NCI-H748 (cell line): Measurements from ENCODE around the gene CSAD.
A peak's percentile ranks its signal among the peaks of the same experiment; 100 is the strongest.

Experiments used
- DNase-seq: peaks from one replicate; lab custom pipeline; 2025; ENCODE audit not compliant: unreplicated experiment; lab: John Stamatoyannopoulos, UW

The CSAD gene

DNA sequence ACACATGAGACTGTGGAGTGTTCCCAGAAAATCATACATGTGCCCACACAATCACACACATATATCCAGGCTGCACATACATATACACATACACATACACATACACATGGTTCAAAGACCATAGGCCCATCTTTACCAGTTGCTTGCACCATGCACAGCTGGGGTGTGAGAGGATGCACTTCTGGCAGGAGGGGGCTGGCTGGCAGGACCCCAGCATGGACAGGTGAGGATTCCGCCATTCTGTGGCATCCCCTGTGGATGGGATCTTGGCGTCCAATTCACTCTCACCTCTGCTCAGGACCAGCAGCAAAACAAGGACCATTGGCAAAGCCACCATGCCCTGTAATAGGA lies 19.4 kb upstream of the CSAD start:
- DNase-seq: no peak

DNA sequence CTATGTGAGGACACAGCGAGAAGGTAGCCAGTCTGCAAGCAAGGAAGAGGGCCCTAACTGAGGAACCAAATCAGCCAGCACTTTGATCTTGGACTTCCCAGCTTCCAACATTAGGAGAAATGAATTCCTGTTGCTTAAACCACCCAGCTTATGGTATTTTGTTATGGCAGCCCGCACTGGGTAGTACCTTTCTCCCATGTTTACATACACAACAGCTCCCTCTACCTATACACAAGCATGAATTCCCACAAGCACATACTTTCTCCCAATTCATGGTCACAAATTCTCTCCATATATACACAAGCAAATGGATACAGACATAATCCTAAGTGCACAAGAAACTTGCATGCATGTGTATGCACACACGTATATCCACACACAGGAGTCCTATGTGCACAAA lies 19.0 kb upstream of the CSAD start:
- DNase-seq: no peak

DNA sequence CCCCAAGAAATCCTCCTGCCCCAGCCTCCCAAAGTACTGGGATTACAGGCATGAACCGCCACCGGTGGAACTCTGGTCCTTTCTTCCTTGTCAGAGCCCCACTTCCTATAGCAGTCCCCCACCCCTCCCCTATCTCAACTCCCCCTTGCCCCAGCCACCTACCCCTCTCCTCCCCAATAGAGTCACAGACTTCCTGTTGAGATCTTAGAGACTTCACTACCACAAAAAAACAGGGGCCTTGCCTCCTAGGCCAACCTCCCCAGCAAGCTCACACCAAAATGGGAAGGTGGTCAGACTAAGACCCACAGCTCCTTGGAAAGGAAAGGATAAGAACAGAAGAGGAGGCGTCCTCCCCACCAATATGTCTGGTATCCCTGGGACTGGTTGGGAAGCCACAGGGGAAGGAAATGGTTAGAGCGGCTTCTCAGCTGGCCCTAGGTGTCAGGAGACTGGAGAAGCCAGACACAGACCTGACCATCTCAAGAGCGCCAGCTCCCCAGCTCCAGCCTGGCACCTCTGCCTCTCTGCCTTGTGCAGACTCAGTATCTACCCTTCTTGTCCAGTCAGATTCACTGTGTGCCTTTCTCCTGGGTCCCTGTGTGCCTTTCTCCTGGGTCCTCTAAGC lies 17.9 kb upstream of the CSAD start:
- no peak for DNase-seq

DNA sequence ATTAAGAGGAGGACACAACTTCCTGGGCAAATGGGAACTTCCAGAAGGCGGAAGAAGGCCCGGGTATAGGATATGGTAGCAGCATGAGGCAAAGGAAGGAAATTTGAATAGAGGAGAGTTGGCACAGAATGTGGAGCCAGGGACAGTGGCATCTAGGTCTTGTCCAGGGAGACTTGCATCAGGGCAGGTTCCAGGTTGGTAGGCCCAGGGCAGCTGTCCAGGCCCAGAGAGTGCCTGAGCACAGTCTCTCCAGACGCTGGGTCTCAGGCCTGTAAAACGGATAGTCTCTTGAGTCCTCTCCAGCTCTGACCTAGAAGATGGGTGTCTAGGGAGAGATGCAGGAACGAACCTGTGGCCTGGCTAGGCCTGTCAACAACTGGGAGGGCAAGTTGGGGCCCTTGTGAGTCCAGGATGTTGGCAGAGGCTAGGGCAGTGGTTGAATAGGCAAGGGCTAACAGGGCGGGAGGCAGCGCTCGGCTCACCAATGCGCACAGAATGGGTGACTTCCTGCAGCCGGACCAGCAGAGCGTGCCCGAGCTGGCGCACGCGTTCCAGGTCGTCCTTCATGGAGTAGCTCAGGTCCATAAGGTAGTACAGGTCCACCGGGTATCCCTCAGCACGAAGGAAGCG lies 16.4 kb upstream of the CSAD start:
- no peak for DNase-seq

DNA sequence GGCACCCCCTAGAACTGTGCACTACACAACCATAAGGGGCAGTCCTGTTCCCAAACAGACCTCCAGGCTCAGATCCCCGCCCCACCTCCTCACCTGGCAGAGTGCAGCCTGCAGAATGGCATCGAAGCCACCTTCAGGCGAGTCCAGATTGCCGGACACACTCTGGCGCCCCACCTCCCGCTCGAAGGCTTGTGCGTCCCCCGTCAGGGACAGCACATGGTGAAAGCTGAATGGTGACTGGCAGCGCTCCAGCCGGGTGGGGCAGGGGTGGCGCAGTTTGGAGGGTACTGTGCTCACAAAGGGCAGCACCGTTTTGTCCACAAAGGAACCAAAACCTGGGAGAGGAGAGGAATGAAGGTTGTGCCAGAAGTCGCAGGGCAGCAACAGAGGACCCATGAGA lies 15.8 kb upstream of the CSAD start:
- DNase-seq: peak; percentile 29

DNA sequence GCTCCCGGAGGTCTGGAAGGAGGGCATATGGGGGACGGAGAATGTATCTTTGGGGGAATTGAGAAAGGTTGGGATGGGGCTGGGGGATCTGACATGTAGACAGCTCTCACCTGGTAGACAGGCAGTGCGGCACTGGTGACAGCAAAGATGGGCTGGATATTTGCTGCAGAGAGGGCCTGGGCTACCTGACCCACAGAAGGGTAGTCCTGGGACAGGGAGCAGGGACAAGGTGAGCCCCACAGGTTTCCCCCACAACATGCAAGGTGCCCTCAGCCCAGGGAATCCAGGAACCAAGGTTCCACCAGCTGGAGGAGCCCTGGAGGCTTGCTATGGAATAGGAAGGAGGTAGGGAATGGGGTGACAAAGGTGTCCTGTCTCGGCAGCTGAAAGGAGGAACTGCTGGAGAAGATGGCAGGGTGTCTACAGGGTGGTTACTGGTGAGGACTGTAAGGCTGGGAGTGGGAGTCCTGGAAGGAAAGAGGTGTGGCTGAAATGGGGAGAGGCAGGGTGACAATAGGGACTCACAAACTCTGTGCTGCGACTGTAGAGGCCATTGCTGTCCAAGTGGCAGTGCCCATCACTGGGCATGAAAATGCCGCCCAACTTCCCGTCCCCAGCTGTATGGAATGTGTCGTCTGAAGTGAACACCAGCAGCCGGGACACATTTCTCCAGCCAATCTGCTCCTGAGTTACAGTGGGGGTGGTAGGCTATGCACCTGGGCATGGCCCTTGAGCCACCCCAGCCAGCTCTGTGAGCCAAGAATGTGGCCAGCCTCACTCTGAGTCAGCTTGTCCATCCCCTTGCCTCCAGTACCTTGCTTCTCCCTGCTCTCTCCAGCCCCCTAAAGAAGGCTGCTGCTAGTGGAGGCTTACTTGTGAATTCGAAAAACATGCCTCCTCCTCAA lies 15.0 kb upstream of the CSAD start:
- no peak for DNase-seq

GRCh38 chr12:53194973-53195372 lies 14.2 kb upstream of the CSAD start:
- no peak for DNase-seq

- DNase-seq: no peak
These were observed 13.4 kb upstream of the CSAD start for GRCh38 chr12:53193985-53194716.

DNA sequence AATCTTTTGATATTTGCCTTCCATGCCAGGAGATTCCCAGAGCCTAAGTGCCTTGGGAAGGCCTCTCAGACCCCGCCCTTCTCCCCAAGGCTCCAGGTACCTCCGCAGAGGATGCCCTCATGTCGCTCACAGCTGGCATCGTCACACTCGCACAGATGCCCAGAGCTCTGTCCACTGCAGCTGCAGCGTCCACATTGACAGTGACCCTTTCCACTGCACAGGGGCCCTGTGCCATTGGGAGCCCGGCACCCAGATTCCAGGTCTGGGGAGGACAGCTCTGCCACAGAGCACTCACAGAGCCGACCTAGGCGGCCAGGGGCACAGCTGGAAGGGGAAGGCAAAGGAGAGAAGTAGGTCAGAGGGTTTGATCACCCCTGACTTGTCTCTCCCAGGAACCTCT lies 12.3 kb upstream of the CSAD start:
- DNase-seq: no peak

DNA sequence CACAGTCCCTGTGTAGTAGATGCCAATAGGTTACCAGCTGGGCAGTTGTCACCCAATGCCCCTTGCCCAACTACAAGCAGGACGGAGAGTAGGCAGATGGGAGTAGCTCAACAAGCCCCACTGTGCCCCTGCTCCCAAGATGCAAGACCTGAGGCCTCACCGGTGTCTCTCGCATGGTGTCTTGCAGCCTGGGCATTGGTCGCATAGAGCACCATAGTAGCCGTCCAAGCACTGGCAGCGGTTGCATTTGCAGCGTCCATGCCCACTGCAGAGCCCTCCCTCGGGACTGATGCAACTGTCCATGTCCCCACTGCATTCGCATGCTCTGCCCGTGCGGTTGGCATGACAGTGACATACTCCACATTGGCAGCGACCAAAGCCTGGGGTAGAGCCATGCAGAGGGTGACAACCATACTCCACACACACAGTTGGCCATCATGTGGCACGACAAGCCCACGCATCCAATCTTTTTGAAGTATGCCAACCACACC lies 11.9 kb upstream of the CSAD start:
- DNase-seq: no peak

DNA sequence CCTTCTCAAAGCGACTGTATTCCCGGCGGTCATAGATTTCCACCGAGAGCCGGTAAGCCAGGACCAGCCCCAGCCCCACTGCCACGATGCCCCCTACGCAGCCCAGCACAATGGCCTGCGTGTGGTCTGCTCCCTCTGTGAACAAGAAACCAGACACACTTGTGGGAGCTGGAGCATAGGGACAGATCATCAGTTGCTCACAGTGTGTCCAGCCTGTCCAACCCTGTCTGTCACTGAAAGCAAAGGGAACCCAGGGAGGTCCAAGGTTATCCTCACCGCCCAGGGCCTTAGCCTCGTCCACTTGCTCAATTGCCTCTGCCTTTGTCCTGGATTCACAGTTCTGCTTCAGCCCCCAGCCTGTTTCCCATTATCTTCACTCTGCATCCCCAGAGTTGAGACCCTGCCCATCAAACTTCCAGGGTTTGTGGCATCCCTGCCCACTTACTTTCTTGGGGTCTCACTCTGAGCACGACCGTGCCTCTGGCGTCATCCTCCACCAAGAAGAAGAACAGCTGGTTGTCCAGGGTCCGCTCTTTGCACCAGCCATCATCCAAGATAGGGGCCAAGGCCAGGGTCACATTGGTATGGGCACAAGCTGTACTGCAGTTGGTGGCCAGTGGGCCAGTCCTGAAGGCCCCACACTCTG lies 11.3 kb upstream of the CSAD start:
- no peak for DNase-seq

DNA sequence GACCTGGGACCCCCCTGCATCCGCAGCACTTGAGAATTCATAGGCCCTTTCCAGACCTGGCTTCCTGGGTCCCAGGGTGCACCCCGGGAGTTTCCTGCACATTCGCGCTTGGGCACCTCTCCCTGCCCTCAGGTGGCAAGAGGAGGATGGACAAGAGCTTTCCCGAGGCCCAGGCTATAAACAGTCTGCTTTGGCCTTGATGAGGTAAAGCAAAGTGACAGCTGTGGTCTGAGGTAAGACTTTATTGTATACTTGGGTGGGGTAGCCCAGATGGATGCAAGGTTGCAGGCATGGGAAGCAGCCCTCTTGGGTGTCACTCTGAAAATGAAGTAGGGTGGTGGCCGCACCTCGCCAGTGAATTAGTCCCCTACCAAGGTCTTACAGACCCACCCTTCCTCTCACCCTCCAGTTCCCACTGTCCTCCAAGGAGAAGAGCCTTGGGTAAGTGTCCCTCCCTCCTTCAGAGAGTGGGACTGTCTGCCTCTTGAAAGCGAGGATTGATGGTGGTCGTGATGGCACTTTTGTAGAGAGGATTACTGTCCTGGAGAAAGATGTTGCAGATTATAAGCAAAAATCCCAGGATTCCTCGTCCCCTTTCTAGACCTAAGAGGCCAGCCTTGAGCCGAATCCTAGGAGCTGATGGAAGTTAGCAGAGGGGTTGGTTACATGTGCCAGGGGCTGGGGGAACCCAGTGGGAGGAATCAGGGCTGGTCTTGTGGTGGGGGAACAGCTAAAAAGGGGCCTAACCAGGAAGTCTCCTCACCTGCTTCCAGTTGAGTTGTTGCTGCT lies 10.6 kb upstream of the CSAD start:
- no peak for DNase-seq

GRCh38 chr12:53190108-53190729 lies 9.5 kb upstream of the CSAD start:
- peak; percentile 56 for DNase-seq

- no peak for DNase-seq
These were observed 6.6 kb upstream of the CSAD start for GRCh38 chr12:53187145-53187899.

GRCh38 chr12:53186745-53187144 lies 6.0 kb upstream of the CSAD start:
- no peak for DNase-seq

- DNase-seq: no peak
These were observed 4.9 kb upstream of the CSAD start for GRCh38 chr12:53185582-53186153.

DNA sequence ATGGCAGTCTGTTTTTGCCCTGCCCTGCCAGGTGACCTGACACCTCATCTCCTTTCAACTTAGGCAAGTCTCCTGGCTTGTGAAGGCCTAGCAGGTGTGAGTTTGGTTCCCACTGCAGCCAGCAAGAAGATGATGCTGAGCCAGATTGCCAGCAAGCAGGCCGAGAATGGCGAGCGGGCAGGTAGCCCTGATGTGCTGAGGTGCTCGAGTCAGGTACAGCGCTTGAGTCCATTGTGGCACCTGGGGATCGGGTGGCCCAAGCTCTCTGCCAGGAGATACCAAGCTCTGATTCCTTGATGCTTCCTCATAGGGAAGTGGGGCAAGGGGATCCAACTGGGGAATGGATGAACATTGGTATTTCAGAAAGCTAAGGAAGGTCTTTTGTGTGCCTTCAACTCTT lies 4.1 kb upstream of the CSAD start:
- DNase-seq: no peak

- DNase-seq: no peak
These were observed 2.2 kb upstream of the CSAD start for GRCh38 chr12:53182903-53183302.

- no peak for DNase-seq
These were observed 1.2 kb upstream of the CSAD start for GRCh38 chr12:53181935-53182334.
